Activated CD8-positive, alpha-beta T cell treated with anti-CD3 and anti-CD28 coated beads for 36 hours (primary cell): ENCODE results near the gene P2RX2. TPM values are rescaled to one million over a fixed set of nuclear protein-coding genes. Genes with fewer than 3 reads are reported as not detected.

Experiments
- ATAC-seq: fragments of 200-7000 bp; cut with Tn5 transposase; one replicate; pipeline ENCODE4 v1.10.0; 2021; ENCODE audit warnings: mild to moderate bottlenecking, moderate library complexity
- CTCF ChIA-PET: fragments of 350-600 bp; sonication (Branson Sonifier 250); formaldehyde crosslinking; loops from one replicate; lab custom pipeline; 2021; ENCODE audit warnings: antibody characterized with exemption; lab: Charles Lee
- POLR2A ChIA-PET: fragments of 350-600 bp; sonication (Branson Sonifier 250); formaldehyde crosslinking; loops from one replicate; lab custom pipeline; 2021; ENCODE audit warnings: antibody characterized with exemption; lab: Charles Lee
- DNase-seq: peaks from one replicate; pipeline ENCODE4 v3.0.0-alpha.2; 2020
- H3K27ac Mint-ChIP-seq: one replicate; pipeline ENCODE4 v1.8.0; 2021; ENCODE audit warnings: mild to moderate bottlenecking, mixed read lengths
- H3K27me3 Mint-ChIP-seq: one replicate; pipeline ENCODE4 v1.8.0; 2021; ENCODE audit warnings: mixed read lengths
- H3K36me3 Mint-ChIP-seq: one replicate; pipeline ENCODE4 v1.8.0; 2021; ENCODE audit warnings: low read depth, mixed read lengths
- H3K4me1 Mint-ChIP-seq: one replicate; pipeline ENCODE4 v1.8.0; 2021; ENCODE audit warnings: low read depth, mixed read lengths
- H3K4me3 Mint-ChIP-seq: one replicate; pipeline ENCODE4 v1.8.0; 2021; ENCODE audit warnings: mild to moderate bottlenecking, moderate library complexity, mixed read lengths
- H3K9me3 Mint-ChIP-seq: one replicate; pipeline ENCODE4 v1.8.0; 2021; ENCODE audit warnings: mixed read lengths
- intact Hi-C: fragments of 100-400 bp; cut with micrococcal nuclease; formaldehyde crosslinking; loops from one replicate; pipeline ENCODE4 v1.10.0; 2022
- total RNA-seq, 2 experiments: library from RNA; stranded (reverse); gene quantifications; one replicate each; pipeline ENCODE4 v1.2.3, GENCODE V29; 2021
- TF ChIP-seq, protein P1 (sequence below): fragments of 200-600 bp; IDR thresholded peaks from one replicate; pipeline ENCODE4 v1.8.0; 2022; ENCODE audit warnings: antibody characterized with exemption, mild to moderate bottlenecking

The P2RX2 gene
- total RNA-seq, 2 experiments from 2014 or later = not detected

DNA sequence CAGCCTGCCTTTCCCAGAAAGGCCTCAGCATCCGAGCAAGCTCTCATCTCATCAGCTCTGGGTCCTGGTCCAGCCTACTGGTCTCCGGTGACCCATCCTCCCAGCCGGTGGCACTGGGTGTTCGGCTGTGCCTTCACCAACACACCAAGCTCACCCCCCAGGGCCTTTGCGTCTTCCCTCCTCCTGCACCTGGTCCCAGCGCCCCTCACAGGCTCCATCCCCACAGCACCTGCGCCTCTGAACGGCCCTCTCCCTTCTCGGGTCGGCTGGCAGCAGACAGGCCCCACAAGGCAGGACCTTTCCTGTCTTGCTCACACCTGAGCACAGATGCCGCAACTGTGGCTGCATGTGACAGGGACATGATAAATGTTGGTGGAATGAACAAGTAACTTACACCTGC lies 13.1 kb downstream of the P2RX2 start:
- H3K27me3 Mint-ChIP-seq = no peaks in the 10 kb centered on the region
- ATAC-seq = no peak

DNA sequence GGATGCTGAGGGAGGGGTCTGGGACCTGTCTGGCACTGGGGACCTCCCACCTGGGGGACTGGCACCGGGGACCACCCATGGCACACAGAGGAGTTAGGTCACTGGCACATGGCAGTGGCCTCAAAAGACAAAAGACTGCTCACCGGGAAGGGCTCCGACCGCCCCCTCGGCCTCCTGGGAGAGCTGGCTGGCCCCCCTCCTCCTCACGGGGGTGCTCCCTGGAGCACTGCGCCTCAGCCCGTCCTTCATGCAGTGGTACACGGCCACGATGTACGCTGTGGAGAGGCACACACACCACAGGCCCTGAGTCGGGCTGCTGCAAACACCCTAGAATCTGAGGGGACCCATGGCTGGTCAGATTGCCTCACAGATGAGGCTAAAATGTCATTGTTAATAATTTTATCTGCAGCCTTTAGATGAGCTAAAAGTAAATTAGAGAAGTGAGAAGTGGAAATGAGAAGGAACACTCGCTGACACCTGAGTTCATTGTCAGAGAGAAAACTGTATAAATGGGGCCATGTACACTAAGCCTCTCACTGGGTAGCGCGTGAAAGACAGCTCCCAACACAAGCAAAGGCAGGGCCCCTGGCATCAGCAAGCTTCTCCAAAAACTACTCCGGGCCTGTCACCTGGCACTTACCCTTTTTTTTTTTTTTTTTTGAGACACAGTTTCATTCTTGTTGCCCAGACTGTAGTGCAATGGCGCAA lies 14.1 kb downstream of the P2RX2 start:
- intact Hi-C loops = no loop called here
- H3K27ac Mint-ChIP-seq = no peak overlapping the region
- peaks cover 70% of the 10 kb centered on the region for H3K36me3 Mint-ChIP-seq
- H3K4me1 Mint-ChIP-seq = no peaks in the 10 kb centered on the region
- DNase-seq (no peak), ATAC-seq (no peak)
- no peaks in the 10 kb centered on the region for H3K27me3 Mint-ChIP-seq
- ChIA-PET POLR2A (no interaction called here), CTCF (no interaction called here)
- no peaks in the 10 kb centered on the region for H3K9me3 Mint-ChIP-seq
- TF ChIP-seq, protein P1, sequence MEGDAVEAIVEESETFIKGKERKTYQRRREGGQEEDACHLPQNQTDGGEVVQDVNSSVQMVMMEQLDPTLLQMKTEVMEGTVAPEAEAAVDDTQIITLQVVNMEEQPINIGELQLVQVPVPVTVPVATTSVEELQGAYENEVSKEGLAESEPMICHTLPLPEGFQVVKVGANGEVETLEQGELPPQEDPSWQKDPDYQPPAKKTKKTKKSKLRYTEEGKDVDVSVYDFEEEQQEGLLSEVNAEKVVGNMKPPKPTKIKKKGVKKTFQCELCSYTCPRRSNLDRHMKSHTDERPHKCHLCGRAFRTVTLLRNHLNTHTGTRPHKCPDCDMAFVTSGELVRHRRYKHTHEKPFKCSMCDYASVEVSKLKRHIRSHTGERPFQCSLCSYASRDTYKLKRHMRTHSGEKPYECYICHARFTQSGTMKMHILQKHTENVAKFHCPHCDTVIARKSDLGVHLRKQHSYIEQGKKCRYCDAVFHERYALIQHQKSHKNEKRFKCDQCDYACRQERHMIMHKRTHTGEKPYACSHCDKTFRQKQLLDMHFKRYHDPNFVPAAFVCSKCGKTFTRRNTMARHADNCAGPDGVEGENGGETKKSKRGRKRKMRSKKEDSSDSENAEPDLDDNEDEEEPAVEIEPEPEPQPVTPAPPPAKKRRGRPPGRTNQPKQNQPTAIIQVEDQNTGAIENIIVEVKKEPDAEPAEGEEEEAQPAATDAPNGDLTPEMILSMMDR = no peak
- no peak overlapping the region for H3K4me3 Mint-ChIP-seq

More for the DNA sequence above, 13.1 kb downstream of the P2RX2 start:
- Mint-ChIP-seq H3K4me1 (no peaks in the 10 kb centered on the region), H3K4me3 (no peak overlapping the region), H3K9me3 (no peaks in the 10 kb centered on the region), H3K27ac (no peak overlapping the region), H3K36me3 (peaks cover 63% of the 10 kb centered on the region)
- intact Hi-C loops = no loop called here
- ChIA-PET CTCF (interaction anchor here (2.1 kb wide), 1 partner anchor 17 kb away, joined by 7 read pairs; no protein-coding TSS in a partner anchor), POLR2A (interaction anchor here (1.5 kb wide), 1 partner anchor 9 kb away, joined by 5 read pairs; no protein-coding TSS in a partner anchor)
- no peak for DNase-seq
- TF ChIP-seq, protein P1 = no peak

DNA sequence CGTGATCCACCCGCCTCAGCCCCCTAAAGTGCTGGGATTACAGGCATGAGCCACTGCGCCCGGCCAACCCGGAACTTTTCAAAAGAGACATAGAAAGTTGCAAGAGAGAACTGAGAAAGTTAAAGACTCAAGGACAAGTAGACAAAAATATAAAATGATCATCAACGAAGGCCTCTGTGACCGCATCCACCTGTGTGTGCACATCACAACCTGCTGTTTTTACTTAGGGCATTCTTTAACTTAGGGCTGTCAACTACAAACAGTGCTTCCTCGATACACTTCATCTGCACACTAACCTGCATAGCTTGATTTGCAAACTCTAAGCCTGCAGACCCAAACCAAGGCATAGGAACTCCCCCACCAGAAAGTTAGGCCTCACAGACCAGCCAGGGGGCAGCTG lies 14.8 kb downstream of the P2RX2 start:
- Mint-ChIP-seq H3K36me3 (peaks cover 77% of the 10 kb centered on the region), H3K27ac (no peak overlapping the region), H3K4me3 (no peak overlapping the region), H3K27me3 (no peaks in the 10 kb centered on the region), H3K9me3 (no peaks in the 10 kb centered on the region), H3K4me1 (no peaks in the 10 kb centered on the region)
- intact Hi-C loops = no loop called here
- DNase-seq = no peak
- ChIA-PET POLR2A (no interaction called here), CTCF (interaction anchor here (0.6 kb wide), 1 partner anchor 219 kb away, joined by 3 read pairs; no protein-coding TSS in a partner anchor)
- TF ChIP-seq, protein P1 = no peak
- ATAC-seq = no peak

DNA sequence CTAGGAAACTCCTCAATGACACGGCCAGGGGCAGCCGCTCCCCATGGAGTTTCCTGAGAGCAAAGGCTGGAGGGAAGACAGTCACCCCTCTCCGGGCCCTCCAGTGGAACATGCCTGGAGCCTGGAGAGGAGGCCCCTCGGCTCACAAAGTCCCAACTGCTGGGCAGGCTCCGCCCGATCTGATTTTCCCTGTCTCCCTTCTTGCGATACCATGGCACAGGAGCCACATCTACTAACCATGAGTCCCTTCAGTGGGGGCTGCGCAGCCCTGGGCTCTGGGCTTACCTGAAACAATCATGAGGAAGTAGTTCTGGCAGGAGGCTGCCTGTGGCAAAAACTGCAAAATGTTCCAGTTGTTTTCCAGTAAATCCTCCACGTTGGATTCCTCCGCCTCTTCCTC lies 15.3 kb downstream of the P2RX2 start:
- no peaks in the 10 kb centered on the region for H3K4me1 Mint-ChIP-seq
- H3K9me3 Mint-ChIP-seq = no peaks in the 10 kb centered on the region
- H3K27me3 Mint-ChIP-seq = no peaks in the 10 kb centered on the region
- ChIA-PET POLR2A (interaction anchor here (1.4 kb wide), 1 partner anchor 11 kb away, joined by 6 read pairs; no protein-coding TSS in a partner anchor), CTCF (interaction anchor here (0.6 kb wide), 1 partner anchor 220 kb away, joined by 3 read pairs; no protein-coding TSS in a partner anchor)
- intact Hi-C loops = no loop called here
- no peak for DNase-seq
- no peak overlapping the region for H3K4me3 Mint-ChIP-seq
- no peak for ATAC-seq
- no peak overlapping the region for H3K27ac Mint-ChIP-seq
- TF ChIP-seq, protein P1 = no peak
- peaks cover 76% of the 10 kb centered on the region for H3K36me3 Mint-ChIP-seq

DNA sequence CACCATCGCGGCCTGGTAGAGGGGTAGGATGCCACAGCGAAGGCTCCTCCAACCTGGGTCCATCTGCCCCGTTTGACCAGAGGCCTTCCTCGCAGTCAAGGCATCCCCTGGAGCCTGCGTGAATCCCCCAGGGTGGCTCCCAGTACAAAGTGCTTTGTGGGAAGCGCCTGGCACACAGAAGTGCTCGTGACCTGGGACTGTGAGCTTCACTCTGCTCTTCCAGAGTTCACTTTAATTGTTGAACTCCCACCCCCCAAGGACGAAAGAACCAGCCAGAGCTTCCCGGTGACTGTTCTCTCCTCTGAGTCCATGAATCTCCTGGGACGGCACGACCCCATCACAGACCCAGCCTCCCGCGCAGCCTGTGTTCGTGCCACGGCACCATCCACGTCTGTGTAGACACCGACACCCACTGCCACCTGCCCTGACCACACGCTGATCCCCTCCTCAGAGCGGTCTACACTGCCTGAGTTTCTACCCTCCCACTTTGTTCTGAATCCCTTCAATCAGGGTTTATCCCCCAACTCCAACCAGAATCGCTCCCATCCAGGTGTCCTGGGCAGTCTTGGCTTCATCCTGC lies 15.9 kb downstream of the P2RX2 start:
- no peaks in the 10 kb centered on the region for H3K27me3 Mint-ChIP-seq
- no peak overlapping the region for H3K27ac Mint-ChIP-seq
- ATAC-seq (no peak), DNase-seq (no peak)
- no peaks in the 10 kb centered on the region for H3K9me3 Mint-ChIP-seq
- H3K4me1 Mint-ChIP-seq = no peaks in the 10 kb centered on the region
- TF ChIP-seq, protein P1 = no peak
- intact Hi-C loops = no loop called here
- H3K36me3 Mint-ChIP-seq = peaks cover 75% of the 10 kb centered on the region
- ChIA-PET CTCF (no interaction called here), POLR2A (interaction anchor here (1.4 kb wide), 1 partner anchor 12 kb away, joined by 6 read pairs; no protein-coding TSS in a partner anchor)
- H3K4me3 Mint-ChIP-seq = no peak overlapping the region
